Measurements from ENCODE around the gene TRMT13. TPM values are rescaled to one million over a fixed set of nuclear protein-coding genes. Genes with fewer than 3 reads are reported as not detected.

TRMT13 gene
- total RNA-seq, 1 donor from 2014 or later, result 28.8 TPM

GRCh38 chr1:100142343-100142742 lies 9.4 kb downstream of the TRMT13 start:
- peaks cover 15% of the 10 kb centered on the region for H3K36me3 Mint-ChIP-seq
- Histone ChIP-seq H3F3A (ENCODE audit: low read depth) (peaks cover 2% of the 10 kb centered on the region), H2AFZ (replicated peaks) (no peak overlapping the region), H3K36me3 (peaks cover 26% of the 10 kb centered on the region), H3K27me3 (no peaks in the 10 kb centered on the region), H3K9ac (no peak overlapping the region), H3K27ac (no peak overlapping the region), H3K79me2 (ENCODE audit: low read depth) (no peaks in the 10 kb centered on the region), H3K4me3 (no peak overlapping the region), H4K20me1 (ENCODE audit: low read depth) (no peaks in the 10 kb centered on the region), H3K4me2 (no peak overlapping the region), H3K4me1 (no peaks in the 10 kb centered on the region), H3K9me3 (ENCODE audit: low read depth) (no peaks in the 10 kb centered on the region)
- no peak overlapping the region for H3K4me3 Mint-ChIP-seq
- H3K27ac Mint-ChIP-seq, result no peak overlapping the region
- no peaks in the 10 kb centered on the region for H3K27me3 Mint-ChIP-seq (ENCODE audit: insufficient read depth, low read depth)
- no peak for DNase-seq (ENCODE audit: low spot score)
- no peaks in the 10 kb centered on the region for H3K9me3 Mint-ChIP-seq
- TF ChIP-seq CTCF (IDR thresholded peaks at IDR 0.05) (no peak), EZH2phosphoT487 (IDR thresholded peaks at IDR 0.05) (no peak), EZH2 (IDR thresholded peaks at IDR 0.05) (no peak)
- H3K4me1 Mint-ChIP-seq, result no peaks in the 10 kb centered on the region

DNA sequence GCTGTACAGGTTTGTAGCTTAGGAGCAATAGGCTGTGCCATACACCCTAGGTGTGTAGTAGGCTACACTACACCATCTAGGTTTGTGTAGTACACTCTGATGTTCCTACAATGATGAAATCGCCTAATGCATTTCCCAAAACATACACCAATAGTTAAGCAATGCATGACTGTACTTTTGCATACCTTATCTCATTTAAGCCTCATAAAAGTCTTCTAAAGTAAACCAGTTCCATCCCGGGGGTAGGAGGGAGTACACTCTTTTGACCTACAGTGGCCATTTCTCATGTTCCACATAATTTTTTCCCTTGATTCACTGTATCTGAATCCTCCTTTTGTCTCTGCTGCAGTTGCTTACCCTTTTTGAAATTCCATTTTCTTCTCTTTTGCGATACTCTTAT lies 12.2 kb downstream of the TRMT13 start:
- DNase-seq (ENCODE audit: low spot score), result no peak
- Histone ChIP-seq H3F3A (ENCODE audit: low read depth) (peaks cover 4% of the 10 kb centered on the region), H2AFZ (replicated peaks) (no peak overlapping the region), H3K4me1 (no peaks in the 10 kb centered on the region), H3K9me3 (ENCODE audit: low read depth) (no peaks in the 10 kb centered on the region), H3K36me3 (peaks cover 21% of the 10 kb centered on the region), H3K79me2 (ENCODE audit: low read depth) (no peaks in the 10 kb centered on the region), H3K4me2 (no peak overlapping the region), H3K4me3 (no peak overlapping the region), H3K9ac (no peak overlapping the region), H3K27me3 (no peaks in the 10 kb centered on the region), H3K27ac (no peak overlapping the region), H4K20me1 (ENCODE audit: low read depth) (no peaks in the 10 kb centered on the region)
- Mint-ChIP-seq H3K36me3 (peaks cover 16% of the 10 kb centered on the region), H3K9me3 (no peaks in the 10 kb centered on the region), H3K27me3 (ENCODE audit: insufficient read depth, low read depth) (no peaks in the 10 kb centered on the region), H3K27ac (no peak overlapping the region), H3K4me3 (no peak overlapping the region), H3K4me1 (no peaks in the 10 kb centered on the region)
- no peak for TF ChIP-seq EZH2phosphoT487 (IDR thresholded peaks at IDR 0.05)
- TF ChIP-seq EZH2 (IDR thresholded peaks at IDR 0.05), result no peak
- no peak for TF ChIP-seq CTCF (IDR thresholded peaks at IDR 0.05)

DNA sequence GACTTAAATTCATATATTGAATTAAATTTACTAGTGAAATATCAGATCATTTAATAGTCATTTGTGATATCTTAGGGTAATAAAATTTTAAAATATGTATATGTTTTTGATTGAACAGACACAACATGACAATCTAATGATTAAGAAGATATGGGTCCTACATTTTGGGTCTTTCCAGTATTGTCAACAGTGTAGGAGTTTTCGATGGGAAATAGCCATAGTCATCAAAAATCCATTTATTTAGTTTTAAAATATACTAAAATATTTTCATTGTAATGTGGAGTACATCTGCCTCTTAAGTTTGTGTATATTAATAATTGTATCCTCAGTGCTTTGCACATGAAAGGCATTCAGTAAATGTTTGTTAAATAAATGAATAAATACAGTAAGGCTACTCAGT lies 14.0 kb downstream of the TRMT13 start:
- Histone ChIP-seq H3K4me3 (no peak overlapping the region), H3K27me3 (no peaks in the 10 kb centered on the region), H3K9ac (no peak overlapping the region), H3K9me3 (ENCODE audit: low read depth) (no peaks in the 10 kb centered on the region), H3K79me2 (ENCODE audit: low read depth) (no peaks in the 10 kb centered on the region), H2AFZ (replicated peaks) (no peak overlapping the region), H3K36me3 (peaks cover 13% of the 10 kb centered on the region), H3K4me2 (no peak overlapping the region), H3K4me1 (no peaks in the 10 kb centered on the region), H3K27ac (no peak overlapping the region), H3F3A (ENCODE audit: low read depth) (peaks cover 5% of the 10 kb centered on the region), H4K20me1 (ENCODE audit: low read depth) (no peaks in the 10 kb centered on the region)
- Mint-ChIP-seq H3K36me3 (peaks cover 17% of the 10 kb centered on the region), H3K9me3 (no peaks in the 10 kb centered on the region), H3K4me1 (no peaks in the 10 kb centered on the region), H3K4me3 (no peak overlapping the region), H3K27ac (no peak overlapping the region), H3K27me3 (ENCODE audit: insufficient read depth, low read depth) (no peaks in the 10 kb centered on the region)
- DNase-seq (ENCODE audit: low spot score), result no peak
- TF ChIP-seq EZH2 (IDR thresholded peaks at IDR 0.05), result no peak
- no peak for TF ChIP-seq EZH2phosphoT487 (IDR thresholded peaks at IDR 0.05)
- TF ChIP-seq CTCF (IDR thresholded peaks at IDR 0.05), result no peak
